MCF 10A (cell line): Measurements from ENCODE around the gene TMEM123. TPM values are rescaled to one million over a fixed set of nuclear protein-coding genes. Genes with fewer than 3 reads are reported as not detected.

Source experiments
- BruUV-seq: library from RNA; stranded (reverse); fragments of 400-500 nt; replicated peaks from 2 replicates; lab custom pipeline; 2021; lab: Mats Ljungman, UMichigan
- CTCF ChIA-PET: fragments of 300-600 bp; sonication (Branson Sonifier 250); formaldehyde crosslinking; extraction: SDS; loops from one replicate; lab custom pipeline; 2021; ENCODE audit warnings: antibody characterized with exemption, inconsistent platforms; lab: Yijun Ruan, JAX
- POLR2A ChIA-PET: fragments of 300-600, 350-650 bp; sonication (Branson Sonifier 250); formaldehyde crosslinking; extraction: SDS; loops from one replicate; lab custom pipeline; 2020; ENCODE audit warnings: antibody characterized with exemption, inconsistent platforms; lab: Yijun Ruan, JAX
- DNase-seq: peaks from one replicate; pipeline ENCODE4 v3.0.0-alpha.2; 2018; ENCODE audit not compliant: unreplicated experiment
- H3K27ac Mint-ChIP-seq: one replicate; pipeline ENCODE4 v1.8.0; 2022; ENCODE audit warnings: mild to moderate bottlenecking, low read depth, mixed read lengths; ENCODE audit not compliant: unreplicated experiment
- H3K27me3 Mint-ChIP-seq: one replicate; pipeline ENCODE4 v1.8.0; 2022; ENCODE audit warnings: mixed read lengths; ENCODE audit not compliant: insufficient read depth, unreplicated experiment
- H3K36me3 Mint-ChIP-seq: one replicate; pipeline ENCODE4 v1.8.0; 2022; ENCODE audit warnings: mild to moderate bottlenecking, moderate library complexity, mixed read lengths; ENCODE audit not compliant: insufficient read depth, unreplicated experiment
- H3K4me1 Mint-ChIP-seq: one replicate; pipeline ENCODE4 v1.8.0; 2022; ENCODE audit warnings: mixed read lengths; ENCODE audit not compliant: insufficient read depth, unreplicated experiment
- H3K4me3 Mint-ChIP-seq: one replicate; pipeline ENCODE4 v1.8.0; 2022; ENCODE audit warnings: mild to moderate bottlenecking, moderate library complexity, mixed read lengths; ENCODE audit not compliant: unreplicated experiment
- H3K9me3 Mint-ChIP-seq: one replicate; pipeline ENCODE4 v1.8.0; 2022; ENCODE audit warnings: mixed read lengths; ENCODE audit not compliant: unreplicated experiment
- intact Hi-C: fragments of 100-400 bp; cut with micrococcal nuclease; formaldehyde crosslinking; loops from 2 replicates; pipeline ENCODE4 v1.14.1; 2022
- total RNA-seq: library from RNA; stranded (reverse); gene quantifications from 2 replicates; pipeline ENCODE4 v1.2.3, GENCODE V29; 2022
- TF ChIP-seq, protein P1 (sequence below): fragments of 200-600 bp; IDR thresholded peaks from one replicate; pipeline ENCODE4 v1.8.0; 2022; ENCODE audit warnings: antibody characterized with exemption, mild to moderate bottlenecking; ENCODE audit not compliant: unreplicated experiment

TMEM123 gene
- total RNA-seq, 1 experiment from 2014 or later: 134 TPM

DNA sequence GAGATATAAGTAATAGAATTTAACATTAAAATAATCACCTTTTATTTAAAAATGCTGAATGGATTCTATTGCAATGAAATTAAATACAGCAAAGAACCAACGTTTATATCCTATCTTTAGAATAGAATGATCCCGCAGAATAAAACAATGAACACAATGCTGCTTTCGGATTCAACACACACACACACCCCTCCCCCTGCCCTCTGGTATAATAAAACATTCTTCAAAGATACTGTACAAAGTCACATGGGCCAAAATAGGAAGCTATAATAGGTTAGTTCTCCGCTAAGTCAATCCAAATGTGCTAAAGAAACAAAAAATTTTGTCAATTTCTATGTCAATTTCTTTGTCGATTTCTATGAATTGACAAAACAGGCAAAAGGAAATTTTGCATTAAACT, 47.1 kb downstream of the TMEM123 start:
- POLR2A ChIA-PET: interaction anchor here (0.6 to 1.1 kb wide), 3 partner anchors 11 to 56 kb away, joined by 3 to 5 read pairs (median 3); no protein-coding TSS in a partner anchor
- Mint-ChIP-seq H3K27ac (no peak overlapping the region), H3K36me3 (peaks cover 62% of the 10 kb centered on the region), H3K9me3 (no peaks in the 10 kb centered on the region), H3K27me3 (no peaks in the 10 kb centered on the region), H3K4me3 (no peak overlapping the region), H3K4me1 (peaks cover 2% of the 10 kb centered on the region)
- BruUV-seq: no TSS peak
- DNase-seq: no peak
- TF ChIP-seq, protein P1, sequence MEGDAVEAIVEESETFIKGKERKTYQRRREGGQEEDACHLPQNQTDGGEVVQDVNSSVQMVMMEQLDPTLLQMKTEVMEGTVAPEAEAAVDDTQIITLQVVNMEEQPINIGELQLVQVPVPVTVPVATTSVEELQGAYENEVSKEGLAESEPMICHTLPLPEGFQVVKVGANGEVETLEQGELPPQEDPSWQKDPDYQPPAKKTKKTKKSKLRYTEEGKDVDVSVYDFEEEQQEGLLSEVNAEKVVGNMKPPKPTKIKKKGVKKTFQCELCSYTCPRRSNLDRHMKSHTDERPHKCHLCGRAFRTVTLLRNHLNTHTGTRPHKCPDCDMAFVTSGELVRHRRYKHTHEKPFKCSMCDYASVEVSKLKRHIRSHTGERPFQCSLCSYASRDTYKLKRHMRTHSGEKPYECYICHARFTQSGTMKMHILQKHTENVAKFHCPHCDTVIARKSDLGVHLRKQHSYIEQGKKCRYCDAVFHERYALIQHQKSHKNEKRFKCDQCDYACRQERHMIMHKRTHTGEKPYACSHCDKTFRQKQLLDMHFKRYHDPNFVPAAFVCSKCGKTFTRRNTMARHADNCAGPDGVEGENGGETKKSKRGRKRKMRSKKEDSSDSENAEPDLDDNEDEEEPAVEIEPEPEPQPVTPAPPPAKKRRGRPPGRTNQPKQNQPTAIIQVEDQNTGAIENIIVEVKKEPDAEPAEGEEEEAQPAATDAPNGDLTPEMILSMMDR: no peak
- CTCF ChIA-PET: interaction anchor here (0.8 to 7.0 kb wide), 4 partner anchors 12 to 207 kb away, joined by 3 to 56 read pairs (median 4); no protein-coding TSS in a partner anchor
- intact Hi-C loops: no loop called here

DNA sequence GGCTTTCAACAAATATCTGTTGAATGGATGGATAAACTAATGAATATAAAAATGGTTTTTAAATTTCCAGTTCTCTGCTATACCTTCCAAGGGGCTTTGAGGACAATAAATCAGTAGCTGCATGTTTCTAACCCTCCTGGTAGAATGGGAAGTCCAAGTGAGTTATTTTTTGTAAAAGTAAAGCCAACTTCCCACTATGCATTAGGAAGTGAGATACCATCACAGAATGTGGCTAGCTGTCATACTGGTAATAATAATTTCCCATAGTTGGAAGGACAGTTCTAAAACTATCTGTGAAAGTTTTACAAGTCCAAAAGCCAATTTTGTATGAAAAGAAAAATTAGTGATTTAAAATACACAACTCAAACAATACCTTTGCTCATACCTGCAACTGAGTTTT, 50.0 kb downstream of the TMEM123 start:
- Mint-ChIP-seq H3K9me3 (no peaks in the 10 kb centered on the region), H3K27ac (no peak overlapping the region), H3K27me3 (no peaks in the 10 kb centered on the region), H3K36me3 (peaks cover 66% of the 10 kb centered on the region), H3K4me3 (no peak overlapping the region), H3K4me1 (no peaks in the 10 kb centered on the region)
- ChIA-PET CTCF (interaction anchor here (0.9 to 4.3 kb wide), 4 partner anchors 12 to 264 kb away, joined by 3 to 46 read pairs (median 4); no protein-coding TSS in a partner anchor), POLR2A (interaction anchor here (1.3 kb wide), 1 partner anchor 17 kb away, joined by 4 read pairs; no protein-coding TSS in a partner anchor)
- TF ChIP-seq, protein P1: no peak
- DNase-seq: no peak
- no TSS peak for BruUV-seq
- intact Hi-C loops: no loop called here

DNA sequence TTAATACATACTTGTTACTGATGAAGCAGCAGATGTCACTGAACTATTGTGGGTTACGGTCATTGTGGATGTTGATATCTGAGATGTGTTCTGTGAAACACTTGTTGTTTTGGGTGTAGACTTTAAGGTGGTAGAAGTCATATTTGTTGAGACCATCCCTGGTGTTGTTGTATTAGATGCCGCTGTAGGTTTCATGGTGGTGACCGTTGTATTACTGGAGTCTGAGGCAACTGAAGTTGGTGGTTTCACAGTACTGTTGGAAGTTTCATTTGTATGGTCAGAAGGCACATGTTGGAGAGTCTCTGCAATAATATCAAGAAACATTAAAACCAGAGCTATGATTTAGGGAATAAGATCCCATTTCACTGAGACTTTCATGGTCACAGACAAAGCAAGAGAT, 50.7 kb downstream of the TMEM123 start:
- ChIA-PET CTCF (interaction anchor here (0.8 to 4.3 kb wide), 7 partner anchors 11 to 265 kb away, joined by 3 to 46 read pairs (median 4); no protein-coding TSS in a partner anchor), POLR2A (interaction anchor here (2.3 kb wide), 1 partner anchor 22 kb away, joined by 5 read pairs; no protein-coding TSS in a partner anchor)
- no peak for DNase-seq
- no peaks in the 10 kb centered on the region for H3K27me3 Mint-ChIP-seq
- peaks cover 4% of the 10 kb centered on the region for H3K4me1 Mint-ChIP-seq
- H3K27ac Mint-ChIP-seq: no peak overlapping the region
- intact Hi-C loops: no loop called here
- BruUV-seq: no TSS peak
- peaks cover 72% of the 10 kb centered on the region for H3K36me3 Mint-ChIP-seq
- H3K4me3 Mint-ChIP-seq: no peak overlapping the region
- TF ChIP-seq, protein P1: no peak
- no peaks in the 10 kb centered on the region for H3K9me3 Mint-ChIP-seq

DNA sequence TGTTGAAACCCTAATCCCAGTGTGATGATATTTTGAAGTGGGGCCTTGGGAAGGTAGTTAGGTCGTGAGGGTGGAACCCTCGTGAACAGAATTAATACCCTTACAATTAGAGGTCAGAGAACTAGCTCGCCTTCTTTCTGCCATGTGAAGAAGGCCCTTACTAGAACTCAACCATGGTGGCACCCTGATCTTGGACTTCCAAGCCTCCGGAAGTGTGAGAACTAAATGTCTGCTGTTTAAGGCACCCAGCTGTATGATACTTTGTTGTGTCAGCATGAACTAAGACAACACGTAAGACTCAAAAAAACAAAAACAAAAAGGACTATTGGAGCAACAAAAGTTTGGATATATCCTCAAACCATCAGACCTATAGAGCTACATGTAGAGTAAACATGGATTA, 52.0 kb downstream of the TMEM123 start:
- no peak for DNase-seq
- no TSS peak for BruUV-seq
- no peak overlapping the region for H3K4me3 Mint-ChIP-seq
- H3K27ac Mint-ChIP-seq: no peak overlapping the region
- ChIA-PET POLR2A (interaction anchor here (0.7 to 2.3 kb wide), 2 partner anchors 21 to 23 kb away, joined by 3 to 5 read pairs; no protein-coding TSS in a partner anchor), CTCF (interaction anchor here (1.4 to 4.3 kb wide), 6 partner anchors 10 to 96 kb away, joined by 4 to 46 read pairs (median 6); no protein-coding TSS in a partner anchor)
- TF ChIP-seq, protein P1: no peak
- peaks cover 5% of the 10 kb centered on the region for H3K4me1 Mint-ChIP-seq
- H3K36me3 Mint-ChIP-seq: peaks cover 78% of the 10 kb centered on the region
- no peaks in the 10 kb centered on the region for H3K9me3 Mint-ChIP-seq
- H3K27me3 Mint-ChIP-seq: no peaks in the 10 kb centered on the region
- intact Hi-C loops: no loop called here
